NCI-H1417 (cell line): ENCODE measurements around the gene SUMO3.
A peak's percentile ranks its signal among the peaks of the same experiment; 100 is the strongest.

ENCODE experiments used
- DNase-seq, 3 experiments: peaks; one replicate each; lab custom pipeline; 2025; lab: John Stamatoyannopoulos, UW

SUMO3 gene

DNA sequence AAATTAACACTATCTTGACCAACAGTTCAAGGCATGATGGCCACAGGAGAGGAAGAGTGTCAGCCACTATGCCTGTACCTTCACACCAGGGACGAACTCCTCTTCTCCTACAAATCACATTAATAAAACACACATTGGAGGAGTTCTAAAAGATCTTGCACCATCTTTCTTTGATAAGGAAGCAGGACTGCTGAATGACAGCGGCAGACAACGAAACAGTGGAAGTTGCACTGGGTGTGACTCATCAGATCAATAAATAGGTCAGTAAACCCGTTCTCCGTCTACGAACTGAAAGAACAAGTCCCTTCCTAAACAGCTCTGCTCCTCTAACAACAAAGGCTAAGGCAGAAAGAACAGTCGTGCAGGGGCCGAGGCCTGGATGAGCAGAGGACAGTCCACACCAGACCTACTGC lies 39.4 kb downstream of the SUMO3 start:
- DNase-seq, result no peak

- DNase-seq, result no peak
Measured at GRCh38 chr21:44778094-44778493, 39.8 kb downstream of the SUMO3 start.

GRCh38 chr21:44774972-44775371 lies 42.9 kb downstream of the SUMO3 start:
- no peak for DNase-seq

- peak; percentile 89 to 98 (median 96) for DNase-seq
Measured at GRCh38 chr21:44773291-44773932, 44.5 kb downstream of the SUMO3 start.

DNA sequence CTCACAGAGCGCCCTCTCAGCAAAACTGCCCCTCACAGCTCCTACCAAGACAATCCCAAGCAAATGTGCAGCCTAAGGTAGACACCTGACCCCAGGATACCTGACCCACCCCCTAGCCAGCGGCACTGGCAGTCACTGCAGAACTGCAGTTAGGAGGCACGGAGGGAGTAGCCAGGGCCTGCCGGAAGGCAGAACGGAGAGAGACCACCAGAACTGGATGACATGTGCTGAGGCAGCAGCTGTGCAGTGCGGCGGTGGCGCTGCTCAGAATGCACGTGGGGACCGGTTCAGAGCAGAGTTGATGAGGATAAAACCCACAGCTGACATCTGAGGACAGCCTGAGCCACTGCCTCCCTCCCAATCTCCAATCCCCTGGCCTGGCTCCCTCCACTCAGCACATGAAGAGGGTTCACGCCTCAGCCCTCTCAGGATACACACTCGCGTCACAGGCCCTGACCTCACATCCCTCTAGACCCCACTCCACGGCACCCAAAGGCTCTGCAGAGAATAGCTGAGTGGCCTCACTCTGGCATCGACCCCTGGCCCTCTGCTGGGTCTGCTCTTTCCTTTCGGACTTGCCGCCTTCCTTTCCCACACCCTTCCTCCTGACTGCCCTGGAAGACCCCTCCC lies 45.9 kb downstream of the SUMO3 start:
- no peak for DNase-seq

GRCh38 chr21:44767834-44768831 lies 49.7 kb downstream of the SUMO3 start:
- peak in 1 of 3 experiments; percentile 92 for DNase-seq

DNA sequence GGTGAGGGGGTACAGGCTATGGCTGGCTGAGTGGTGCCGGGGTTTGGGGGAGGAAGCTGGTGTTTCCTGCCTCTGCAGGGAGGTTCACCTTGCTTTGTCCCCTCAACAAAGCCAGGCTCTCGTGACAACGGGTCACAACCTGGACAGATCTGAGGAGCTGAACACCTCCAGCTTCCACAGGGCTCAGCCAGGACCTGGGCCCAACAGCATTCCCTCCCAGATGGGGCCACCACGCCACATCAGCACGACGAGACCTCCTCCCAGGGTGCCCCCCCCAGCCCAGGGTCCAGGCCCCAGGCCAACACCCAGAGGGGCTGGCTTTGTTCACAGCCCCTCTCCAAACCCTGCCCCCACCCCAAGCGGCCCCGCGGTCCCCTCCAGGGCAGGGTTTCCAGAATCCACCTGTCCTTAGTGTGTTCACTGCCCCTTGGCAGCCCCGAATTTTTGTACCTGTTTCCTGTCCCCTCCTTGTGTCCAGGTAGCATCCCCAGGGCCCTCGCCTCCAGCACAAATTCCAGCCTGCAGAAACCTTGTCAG lies 51.0 kb downstream of the SUMO3 start:
- DNase-seq, result no peak

DNA sequence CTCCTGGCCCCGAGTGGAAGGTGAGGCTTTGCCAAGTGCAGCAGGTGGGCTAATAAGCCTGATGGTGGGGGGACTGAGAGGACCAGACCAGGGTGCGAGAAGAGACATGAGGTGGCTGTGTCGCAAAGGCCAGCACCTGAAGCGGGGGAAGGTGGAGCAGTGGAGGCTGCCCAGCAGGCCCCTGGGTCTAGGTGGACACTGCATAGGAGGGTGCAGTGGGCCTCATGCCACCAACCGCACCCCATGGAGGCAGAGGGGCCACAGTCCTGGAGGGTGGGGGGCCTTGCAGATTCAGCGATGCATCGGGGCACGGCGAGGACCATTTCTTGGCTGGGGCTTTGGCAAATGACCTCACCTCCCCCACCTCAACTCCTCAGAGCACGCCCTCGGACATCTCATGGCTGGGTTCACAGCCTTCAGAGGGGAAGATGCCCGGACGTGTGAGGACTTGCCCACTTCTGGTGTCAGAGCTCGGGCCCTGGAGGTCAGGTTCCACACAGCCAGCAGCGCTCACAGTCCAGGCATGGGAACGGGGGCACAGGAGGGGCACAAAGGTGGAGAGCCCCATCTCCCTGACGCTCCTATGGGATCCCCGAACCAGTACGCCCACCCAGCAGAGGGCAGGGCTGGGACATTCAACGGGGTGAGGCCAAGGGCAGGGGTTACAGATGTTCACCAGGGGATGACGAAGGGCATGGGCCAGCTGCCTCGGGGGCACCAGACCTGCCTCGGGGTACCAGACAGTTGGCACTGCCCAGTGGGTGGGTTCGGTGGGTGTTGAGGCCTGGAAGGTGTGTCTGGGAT lies 51.6 kb downstream of the SUMO3 start:
- DNase-seq, result no peak

- peak in 2 of 3 experiments; percentile 33 to 58 for DNase-seq
Measured at GRCh38 chr21:44765231-44766013, 52.4 kb downstream of the SUMO3 start.

DNA sequence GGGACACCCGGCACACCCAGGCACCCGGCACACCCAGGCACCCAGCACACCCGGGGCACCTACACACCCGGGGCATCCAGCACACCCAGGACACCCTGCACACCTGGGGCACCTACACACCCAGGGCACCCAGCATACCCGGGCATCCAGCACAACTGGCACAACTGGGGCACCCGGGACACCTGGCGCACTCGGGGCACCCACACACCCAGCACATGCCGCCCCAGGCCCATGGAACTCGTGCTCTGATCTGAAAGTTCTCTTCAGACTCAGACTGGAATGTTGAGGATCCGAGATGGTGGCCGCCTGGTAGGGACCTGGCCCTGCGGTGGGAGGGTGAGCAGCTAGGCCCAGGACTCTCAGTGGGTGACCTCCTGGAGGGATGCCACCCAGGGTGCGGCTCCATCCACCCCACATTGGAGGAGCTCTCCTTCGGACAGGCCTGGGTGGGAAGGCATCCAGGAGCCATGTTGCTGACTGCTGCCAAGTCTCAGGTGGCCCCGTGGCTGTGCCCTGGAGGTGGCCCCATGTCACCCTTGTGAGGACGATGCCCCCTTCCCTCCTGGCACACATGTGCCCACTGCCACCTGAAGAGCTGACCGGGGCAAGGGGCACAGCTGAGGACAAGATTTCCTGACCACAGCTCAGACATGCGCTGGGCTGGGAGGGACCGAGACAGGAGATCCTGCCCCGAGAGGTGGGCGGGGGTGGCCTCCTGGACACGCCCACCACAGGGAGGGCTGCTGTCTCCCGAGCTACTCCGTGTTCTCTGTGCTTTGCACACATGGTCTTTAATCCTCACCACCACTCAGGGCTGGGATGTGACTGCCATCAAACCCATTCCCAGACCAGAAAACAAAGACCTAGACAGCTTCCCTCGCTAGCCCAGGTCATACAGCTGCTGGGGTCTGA lies 53.3 kb downstream of the SUMO3 start:
- no peak for DNase-seq

DNA sequence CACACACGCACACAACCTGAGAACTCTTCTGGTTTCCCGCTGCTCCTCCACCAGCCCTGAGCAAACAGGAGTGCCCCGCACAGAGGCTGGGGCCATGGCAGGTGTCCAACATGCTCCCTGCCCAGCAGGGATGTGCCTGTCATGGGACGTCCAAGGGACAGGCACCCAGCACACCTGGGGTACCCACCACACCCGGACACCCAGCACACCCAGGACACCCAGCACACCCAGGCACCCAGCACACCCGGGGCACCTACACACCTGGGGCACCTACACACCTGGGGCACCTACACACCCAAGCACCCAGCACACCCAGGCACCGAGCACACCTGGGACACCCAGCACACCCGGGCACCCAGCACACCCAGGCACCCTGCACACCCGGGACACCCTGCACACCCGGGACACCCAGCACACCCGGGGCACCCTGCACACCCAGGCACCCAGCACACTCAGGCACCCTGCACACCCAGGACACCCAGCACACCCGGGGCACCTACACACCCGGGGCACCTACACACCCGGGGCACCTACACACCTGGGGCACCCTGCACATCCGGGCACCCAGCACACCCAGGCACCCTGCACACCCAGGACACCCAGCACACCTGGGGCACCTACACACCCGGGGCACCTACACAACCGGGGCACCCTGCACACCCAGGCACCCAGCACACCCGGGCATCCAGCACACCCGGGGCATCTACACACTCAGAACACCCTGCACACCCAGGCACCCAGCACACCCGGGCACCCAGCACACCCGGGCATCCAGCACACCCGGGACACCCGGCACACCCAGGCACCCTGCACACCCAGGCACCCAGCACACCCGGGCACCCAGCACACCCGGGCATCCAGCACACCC lies 54.2 kb downstream of the SUMO3 start:
- DNase-seq, result no peak

GRCh38 chr21:44763050-44763378 lies 54.8 kb downstream of the SUMO3 start:
- no peak for DNase-seq

DNA sequence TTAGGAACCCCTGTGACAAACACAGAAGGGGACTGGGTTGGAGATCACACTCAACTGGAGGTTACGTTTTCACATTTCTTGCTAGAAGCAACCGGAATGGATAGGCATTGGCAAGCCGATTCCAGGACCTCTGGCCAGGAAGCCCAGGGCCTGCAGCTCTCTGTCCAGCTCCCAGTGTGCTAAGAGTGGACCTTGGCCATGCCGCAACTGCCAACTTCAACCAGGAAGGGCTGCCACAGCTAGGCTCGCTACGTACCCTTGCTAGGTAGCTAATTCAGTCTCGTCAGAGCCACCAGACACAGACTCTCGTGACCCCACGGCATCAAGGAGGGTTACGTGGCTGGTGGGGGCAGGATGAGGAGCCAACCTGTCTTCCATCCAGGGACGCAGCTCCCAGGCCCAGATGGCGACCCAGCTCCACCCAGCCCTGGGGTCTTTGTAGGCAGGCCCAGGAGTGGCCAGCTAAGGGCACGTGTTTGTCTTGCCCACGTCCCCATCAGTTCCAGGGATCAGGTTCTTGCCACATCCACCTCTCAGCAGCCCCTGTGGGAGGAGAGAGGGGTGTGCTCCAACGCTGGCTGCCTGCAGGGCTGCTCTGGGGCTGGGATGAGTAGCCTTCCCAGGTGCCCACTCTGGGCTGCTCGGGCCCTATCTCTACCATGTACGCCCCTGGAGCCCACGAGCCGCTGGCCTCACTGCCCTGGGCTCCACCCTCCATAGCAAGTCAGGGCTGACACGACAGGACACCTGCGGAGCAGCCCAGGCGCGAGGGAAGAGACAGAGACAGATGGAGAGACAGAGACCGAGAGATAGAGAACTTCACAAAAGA lies 55.4 kb downstream of the SUMO3 start:
- DNase-seq, result no peak

DNA sequence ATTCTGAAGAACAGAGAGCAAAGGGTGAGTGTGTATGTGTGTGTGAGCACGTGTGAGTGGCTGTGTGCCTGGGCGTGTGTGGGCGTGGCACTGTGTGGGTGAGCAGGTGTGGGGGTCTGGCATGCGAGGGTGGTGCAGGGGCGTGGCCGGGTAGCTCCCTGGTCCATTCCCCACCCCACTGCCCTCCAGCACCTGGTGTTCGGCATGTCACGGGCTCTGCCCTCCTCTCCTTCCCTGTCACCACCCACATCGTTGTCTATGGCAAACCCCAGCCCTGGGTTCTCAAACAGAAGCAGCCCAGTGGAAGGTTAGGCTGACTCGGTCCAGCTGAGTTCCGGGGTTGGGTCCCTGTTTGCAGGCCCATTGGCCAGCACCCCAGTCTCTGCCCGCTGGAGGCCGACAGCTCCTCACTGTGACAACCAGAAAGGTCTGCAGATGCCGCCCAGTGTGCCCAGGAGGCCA lies 56.1 kb downstream of the SUMO3 start:
- DNase-seq, result peak in 1 of 3 experiments; percentile 67

- peak; percentile 17 to 77 (median 28) for DNase-seq
Measured at GRCh38 chr21:44761011-44761729, 56.7 kb downstream of the SUMO3 start.

DNA sequence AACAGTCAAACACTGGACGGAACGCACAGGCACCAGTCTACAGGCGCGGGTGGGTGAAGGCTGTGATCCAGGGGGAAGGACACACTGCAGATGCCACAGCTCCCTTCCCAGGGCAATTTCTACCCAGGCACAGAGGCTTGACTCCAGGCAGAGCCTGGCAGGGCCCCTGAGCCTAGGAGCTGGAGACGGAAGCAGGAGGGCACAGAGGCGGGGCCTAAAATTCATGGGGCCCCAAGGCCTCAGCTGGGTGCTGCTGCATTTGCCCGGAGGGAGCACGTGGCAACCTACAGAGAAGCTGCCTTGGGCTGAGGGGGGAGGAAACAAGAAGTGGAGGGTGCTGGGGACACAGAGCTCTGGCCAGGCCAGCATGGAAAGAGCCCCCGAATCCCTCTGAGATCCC lies 57.5 kb downstream of the SUMO3 start:
- DNase-seq, result no peak
